ENCODE results near the gene TMEM150B. TPM values are rescaled to one million over a fixed set of nuclear protein-coding genes. Genes with fewer than 3 reads are reported as not detected.
A peak's percentile ranks its signal among the peaks of the same experiment; 100 is the strongest.

TMEM150B gene
- total RNA-seq, 1 experiment from 2014 or later: not detected

DNA sequence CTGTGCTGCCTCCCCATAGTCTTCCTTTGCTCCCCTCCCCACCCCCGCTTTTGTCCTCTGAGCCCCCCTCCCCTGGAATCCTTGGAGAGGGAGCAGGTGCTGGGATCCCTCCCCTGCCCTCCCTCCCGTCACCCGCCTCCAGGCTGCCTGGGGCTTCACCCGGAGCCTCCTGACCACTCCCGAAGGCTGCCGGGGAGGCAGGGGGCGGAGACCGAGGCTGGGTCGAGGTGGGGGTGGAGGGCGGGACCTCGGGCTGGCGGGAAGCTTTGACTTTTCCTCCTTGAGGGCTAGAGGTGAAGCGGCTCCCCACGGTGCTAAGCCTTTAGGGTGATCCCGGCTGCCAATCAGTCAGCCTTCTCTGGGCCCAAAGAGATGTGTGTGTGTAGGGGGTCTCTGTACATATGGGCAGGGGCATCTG lies 16.0 kb upstream of the TMEM150B start:
- no peaks in the 10 kb centered on the region for H3K9me2 ChIP-seq (replicated peaks; ENCODE audit: low read length)
- CTCF ChIA-PET: interaction anchor here (0.5 to 0.7 kb wide), 2 partner anchors 13 to 43 kb away, joined by 3 to 12 read pairs; partner anchors contain the start of gene TMEM238
- H2AFZ ChIP-seq (ENCODE audit: low read length): no peak overlapping the region; the same call in 1 of the 2 replicates
- H4K20me1 ChIP-seq (ENCODE audit: low read length): no peaks in the 10 kb centered on the region
- TF ChIP-seq EZH2phosphoT487 (IDR thresholded peaks at IDR 0.05; ENCODE audit: borderline replicate concordance, low read length) (no peak), EZH2 (IDR thresholded peaks at IDR 0.05; ENCODE audit: low read length, unreplicated experiment) (no peak)
- TF ChIP-seq, protein P1, sequence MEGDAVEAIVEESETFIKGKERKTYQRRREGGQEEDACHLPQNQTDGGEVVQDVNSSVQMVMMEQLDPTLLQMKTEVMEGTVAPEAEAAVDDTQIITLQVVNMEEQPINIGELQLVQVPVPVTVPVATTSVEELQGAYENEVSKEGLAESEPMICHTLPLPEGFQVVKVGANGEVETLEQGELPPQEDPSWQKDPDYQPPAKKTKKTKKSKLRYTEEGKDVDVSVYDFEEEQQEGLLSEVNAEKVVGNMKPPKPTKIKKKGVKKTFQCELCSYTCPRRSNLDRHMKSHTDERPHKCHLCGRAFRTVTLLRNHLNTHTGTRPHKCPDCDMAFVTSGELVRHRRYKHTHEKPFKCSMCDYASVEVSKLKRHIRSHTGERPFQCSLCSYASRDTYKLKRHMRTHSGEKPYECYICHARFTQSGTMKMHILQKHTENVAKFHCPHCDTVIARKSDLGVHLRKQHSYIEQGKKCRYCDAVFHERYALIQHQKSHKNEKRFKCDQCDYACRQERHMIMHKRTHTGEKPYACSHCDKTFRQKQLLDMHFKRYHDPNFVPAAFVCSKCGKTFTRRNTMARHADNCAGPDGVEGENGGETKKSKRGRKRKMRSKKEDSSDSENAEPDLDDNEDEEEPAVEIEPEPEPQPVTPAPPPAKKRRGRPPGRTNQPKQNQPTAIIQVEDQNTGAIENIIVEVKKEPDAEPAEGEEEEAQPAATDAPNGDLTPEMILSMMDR (conservative IDR thresholded peaks at IDR 0.05; ENCODE audit: low read depth, low read length): no peak
- peaks cover 11% of the 10 kb centered on the region for H3K79me2 ChIP-seq (ENCODE audit: low read length)
- POLR2A ChIA-PET (ENCODE audit: unreplicated experiment): interaction anchor here (0.6 kb wide), 1 partner anchor 14 kb away, joined by 3 read pairs; no protein-coding TSS in a partner anchor
- intact Hi-C loops (cut with micrococcal nuclease): no loop called here
- H3K4me1 ChIP-seq (ENCODE audit: insufficient read depth, low read length): peaks cover 27% of the 10 kb centered on the region
- no peaks in the 10 kb centered on the region for H3K9me3 ChIP-seq (ENCODE audit: low read length)
- no peaks in the 10 kb centered on the region for H3F3A ChIP-seq (ENCODE audit: low read length, unreplicated experiment)
- peak overlapping the region; percentile 97 for H3K4me2 ChIP-seq (ENCODE audit: low read length)
- ATAC-seq (no peak), DNase-seq (peak; percentile 62)
- H3K27ac ChIP-seq (ENCODE audit: low read length): 0 out of 2 replicates have a peak overlapping the region, but pooled peaks have one; percentile 38
- peak overlapping the region; percentile 88 for H3K9ac ChIP-seq (ENCODE audit: low read length)
- BruUV-seq (replicated peaks): no TSS peak
- H3K36me3 ChIP-seq (ENCODE audit: low read depth, low read length): no peaks in the 10 kb centered on the region
- no peaks in the 10 kb centered on the region for H3K27me3 ChIP-seq (ENCODE audit: low read length)
- H3K4me3 ChIP-seq (ENCODE audit: low read length): peak overlapping the region; percentile 80

DNA sequence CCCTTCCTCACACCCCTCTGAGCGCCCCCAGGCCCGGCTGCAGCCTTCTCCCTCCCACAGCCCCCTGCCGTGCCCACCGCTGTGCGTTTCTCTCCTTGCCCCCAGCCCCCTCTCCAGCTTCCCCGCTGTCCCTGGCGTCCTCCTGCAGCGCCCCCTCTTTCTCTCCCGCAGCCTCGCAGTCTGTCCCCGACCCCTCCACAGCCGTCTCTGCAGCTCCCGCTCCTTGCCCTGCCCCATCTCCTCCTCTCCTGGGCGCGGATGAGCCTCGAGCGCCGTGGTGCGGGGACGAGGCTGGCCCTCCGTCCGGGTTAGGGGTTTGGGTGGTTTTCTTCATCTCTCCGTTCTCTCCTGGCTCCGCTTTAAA lies 15.6 kb upstream of the TMEM150B start:
- CTCF ChIA-PET: no interaction called here
- no peak for DNase-seq

More for the DNA sequence above, 15.6 kb upstream of the TMEM150B start:
- BruUV-seq (replicated peaks): no TSS peak
- Histone ChIP-seq H3K27ac (ENCODE audit: low read length) (peak overlapping the region; percentile 38), H3K27me3 (ENCODE audit: low read length) (no peaks in the 10 kb centered on the region), H3K4me3 (ENCODE audit: low read length) (peak overlapping the region; percentile 80), H3K4me2 (ENCODE audit: low read length) (peak overlapping the region; percentile 97), H3K36me3 (ENCODE audit: low read depth, low read length) (no peaks in the 10 kb centered on the region), H4K20me1 (ENCODE audit: low read length) (no peaks in the 10 kb centered on the region), H3K9ac (ENCODE audit: low read length) (peak overlapping the region; percentile 88), H3K79me2 (ENCODE audit: low read length) (peaks cover 11% of the 10 kb centered on the region), H3K4me1 (ENCODE audit: insufficient read depth, low read length) (peaks cover 26% of the 10 kb centered on the region), H3K9me3 (ENCODE audit: low read length) (no peaks in the 10 kb centered on the region), H3F3A (ENCODE audit: low read length, unreplicated experiment) (no peaks in the 10 kb centered on the region), H2AFZ (ENCODE audit: low read length) (no peak overlapping the region; the same call in 1 of the 2 replicates), H3K9me2 (replicated peaks; ENCODE audit: low read length) (no peaks in the 10 kb centered on the region)
- TF ChIP-seq, protein P1 (conservative IDR thresholded peaks at IDR 0.05; ENCODE audit: low read depth, low read length): peak; percentile 44
- no peak for TF ChIP-seq EZH2phosphoT487 (IDR thresholded peaks at IDR 0.05; ENCODE audit: borderline replicate concordance, low read length)
- TF ChIP-seq EZH2 (IDR thresholded peaks at IDR 0.05; ENCODE audit: low read length, unreplicated experiment): no peak
- intact Hi-C loops (cut with micrococcal nuclease): no loop called here
- POLR2A ChIA-PET (ENCODE audit: unreplicated experiment): no interaction called here
- no peak for ATAC-seq

Data from PC-3 (cell line).